Measurements from ENCODE around the gene PTPRE.

DNA sequence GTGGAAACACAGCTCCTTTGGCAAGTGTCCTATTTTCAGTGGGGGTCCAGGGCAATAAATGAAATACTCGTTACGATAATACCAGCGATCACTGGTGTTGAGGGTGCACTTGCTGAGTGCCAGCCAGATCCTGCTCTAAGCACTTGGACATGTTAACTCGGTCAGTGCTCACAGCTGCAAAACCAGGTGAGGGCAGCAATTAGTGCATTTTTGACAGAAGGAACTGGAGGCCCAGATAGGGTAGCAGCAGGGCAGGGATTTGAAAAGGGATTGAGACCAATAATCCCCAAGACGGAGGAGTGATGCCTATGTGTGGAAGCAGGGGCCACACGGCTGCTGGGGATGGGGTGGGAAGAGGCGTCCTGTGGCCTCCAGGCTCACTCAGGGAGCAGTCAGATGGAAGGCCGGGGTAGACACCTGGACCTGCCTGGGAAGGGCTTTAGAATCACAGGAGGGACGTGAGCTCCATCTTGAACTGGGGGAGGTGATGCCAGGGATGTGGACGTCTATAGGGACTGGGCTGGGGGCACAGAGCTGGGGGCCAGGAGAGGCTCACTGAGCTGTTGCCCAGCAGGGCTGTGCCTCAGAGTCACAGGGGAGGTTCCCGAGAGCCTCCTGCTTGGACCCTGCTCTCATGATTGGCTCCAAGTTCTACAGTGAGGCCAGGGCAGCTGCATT lies 14.3 kb downstream of the PTPRE start:
- no peak for TF ChIP-seq OSR1 (CRISPR knock-in tag; IDR thresholded peaks at IDR 0.05)
- no peak for TF ChIP-seq BACH2 (CRISPR knock-in tag; IDR thresholded peaks at IDR 0.05; ENCODE audit: borderline replicate concordance)
- TF ChIP-seq GLIS3 (CRISPR knock-in tag; IDR thresholded peaks at IDR 0.05), result no peak
- TF ChIP-seq ISL1 (CRISPR knock-in tag; IDR thresholded peaks at IDR 0.05), result no peak
- TF ChIP-seq ZNF70 (CRISPR knock-in tag; IDR thresholded peaks at IDR 0.05), result no peak
- TF ChIP-seq PATZ1 (CRISPR knock-in tag; IDR thresholded peaks at IDR 0.05; ENCODE audit: borderline replicate concordance), result no peak
- TF ChIP-seq, protein P1, sequence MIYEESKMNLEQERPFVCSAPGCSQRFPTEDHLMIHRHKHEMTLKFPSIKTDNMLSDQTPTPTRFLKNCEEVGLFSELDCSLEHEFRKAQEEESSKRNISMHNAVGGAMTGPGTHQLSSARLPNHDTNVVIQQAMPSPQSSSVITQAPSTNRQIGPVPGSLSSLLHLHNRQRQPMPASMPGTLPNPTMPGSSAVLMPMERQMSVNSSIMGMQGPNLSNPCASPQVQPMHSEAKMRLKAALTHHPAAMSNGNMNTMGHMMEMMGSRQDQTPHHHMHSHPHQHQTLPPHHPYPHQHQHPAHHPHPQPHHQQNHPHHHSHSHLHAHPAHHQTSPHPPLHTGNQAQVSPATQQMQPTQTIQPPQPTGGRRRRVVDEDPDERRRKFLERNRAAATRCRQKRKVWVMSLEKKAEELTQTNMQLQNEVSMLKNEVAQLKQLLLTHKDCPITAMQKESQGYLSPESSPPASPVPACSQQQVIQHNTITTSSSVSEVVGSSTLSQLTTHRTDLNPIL (CRISPR knock-in tag; IDR thresholded peaks at IDR 0.05; ENCODE audit: low read depth), result no peak
- no peak for TF ChIP-seq ARNTL (CRISPR knock-in tag; IDR thresholded peaks at IDR 0.05; ENCODE audit: borderline replicate concordance, low read depth)
- TF ChIP-seq TOX (CRISPR knock-in tag; IDR thresholded peaks at IDR 0.05; ENCODE audit: borderline replicate concordance), result no peak

Data from SK-N-SH treated with all-trans-retinoic acid at 6 μM for 48 hours (cell line).